IPS-18c (cell line): Measurements from ENCODE around the gene SNURF.
"Not testable (repeated sequence)": the region's sequence is repeated elsewhere in the genome, so short reads cannot be mapped to it uniquely, and the experiment has no call there.

ENCODE experiments used
- H3K4me3 ChIP-seq: 2 replicates; pipeline ENCODE4 v1.7.0; 2013; ENCODE audit warnings: low read depth, mild to moderate bottlenecking, low read length, moderate library complexity; ENCODE audit not compliant: insufficient read depth
- H3K9me3 ChIP-seq: one replicate; pipeline ENCODE4 v1.6.1; 2013; ENCODE audit warnings: mild to moderate bottlenecking, low read length, moderate library complexity; ENCODE audit not compliant: control insufficient read depth, insufficient read depth

Gene SNURF

DNA sequence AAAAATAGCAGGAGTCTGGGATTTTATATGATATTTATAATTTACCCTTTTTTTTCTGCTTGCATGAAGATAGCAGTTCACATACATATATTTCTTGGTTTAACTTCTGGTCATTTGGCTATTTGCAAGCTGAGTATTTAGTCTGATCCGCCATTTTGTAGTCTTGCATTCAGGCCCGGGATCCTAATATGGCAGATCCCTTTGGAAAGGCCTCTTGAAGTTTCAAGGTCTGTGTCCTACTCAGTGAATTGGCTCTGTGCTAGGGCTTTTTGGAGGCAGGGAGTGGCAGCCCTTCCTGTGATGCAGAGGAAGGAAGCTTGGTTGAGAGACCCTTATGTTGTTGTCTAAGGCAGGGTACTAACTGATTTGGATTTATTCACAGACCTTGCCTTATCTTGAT lies 2.9 kb downstream of the SNURF start:
- Histone ChIP-seq H3K4me3 (peak overlapping the region; percentile 83; the same call in 1 of the 2 replicates), H3K9me3 (peaks cover 16% of the 10 kb centered on the region)

DNA sequence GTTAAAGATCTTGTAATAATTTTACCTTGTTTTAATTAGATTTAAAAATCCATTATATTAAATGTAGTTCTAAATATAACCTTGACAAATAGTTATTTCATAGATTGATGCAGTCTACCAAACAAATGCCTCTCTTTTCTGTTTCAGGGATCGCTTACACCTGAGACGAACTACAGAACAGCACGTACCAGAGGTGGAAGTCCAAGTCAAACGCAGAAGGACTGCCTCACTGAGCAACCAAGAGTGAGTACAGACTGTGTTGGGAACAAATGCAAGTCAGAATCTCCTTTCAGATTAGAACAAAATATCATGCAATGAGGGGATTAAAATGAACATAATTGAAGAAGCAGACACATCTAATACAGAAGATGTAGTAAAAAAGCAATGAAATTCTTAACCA lies 7.2 kb downstream of the SNURF start:
- Histone ChIP-seq H3K9me3 (peaks cover 2% of the 10 kb centered on the region), H3K4me3 (no peak overlapping the region)

DNA sequence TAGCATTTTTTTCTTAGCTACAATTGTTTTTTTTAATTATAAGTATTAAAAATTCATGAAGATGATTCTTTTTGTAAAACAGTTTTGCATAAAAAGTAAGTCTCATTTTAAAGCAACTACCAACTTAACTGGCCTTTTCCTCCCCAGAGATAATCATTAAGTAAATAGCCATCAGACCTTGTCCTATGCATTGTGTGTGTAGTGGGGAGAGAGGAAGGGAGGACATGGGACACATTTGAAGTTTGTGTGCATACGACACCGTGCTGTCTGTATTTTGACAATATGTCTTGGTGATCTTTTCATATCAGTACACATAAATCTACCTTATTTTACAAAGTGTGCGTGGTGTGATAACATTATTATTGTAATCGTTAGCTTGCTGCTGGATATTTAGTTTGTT lies 8.1 kb downstream of the SNURF start:
- no peak overlapping the region for H3K4me3 ChIP-seq
- peaks cover 2% of the 10 kb centered on the region for H3K9me3 ChIP-seq

DNA sequence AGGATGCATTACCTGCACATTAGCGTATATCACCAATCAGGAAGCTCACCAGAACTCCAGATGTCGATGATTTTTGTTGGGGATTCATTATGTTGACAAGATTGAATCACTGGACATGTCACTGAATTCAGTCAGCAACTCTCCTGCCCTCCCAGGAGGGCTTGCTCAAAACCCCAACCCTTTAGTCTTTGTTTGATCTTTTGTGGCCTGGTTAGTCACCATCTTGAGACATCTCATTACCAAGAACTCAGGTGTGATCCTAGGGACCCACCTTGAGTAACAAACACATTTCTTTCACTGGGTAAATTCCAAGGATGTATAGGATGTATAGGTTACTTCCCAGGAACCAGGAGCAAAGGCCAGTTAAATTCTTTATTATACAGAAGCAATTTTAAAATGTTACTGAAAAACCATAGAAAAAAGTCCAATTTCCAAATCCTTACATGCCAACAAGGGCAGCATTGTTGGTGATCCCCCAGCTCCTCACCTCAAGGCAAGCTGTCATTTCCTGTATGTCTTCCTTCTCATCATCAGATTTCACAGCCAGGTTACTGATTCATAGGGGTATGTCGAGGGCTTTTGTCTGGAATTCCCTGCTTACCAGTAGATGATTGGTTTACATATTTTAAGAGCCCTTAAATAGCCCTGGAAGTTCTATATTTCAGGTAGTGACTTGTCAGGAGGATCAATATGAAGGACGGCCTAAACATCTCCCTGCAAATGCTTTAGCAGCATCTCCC lies 11.7 kb downstream of the SNURF start:
- H3K9me3 ChIP-seq = peaks cover 2% of the 10 kb centered on the region
- H3K4me3 ChIP-seq = no peak overlapping the region

DNA sequence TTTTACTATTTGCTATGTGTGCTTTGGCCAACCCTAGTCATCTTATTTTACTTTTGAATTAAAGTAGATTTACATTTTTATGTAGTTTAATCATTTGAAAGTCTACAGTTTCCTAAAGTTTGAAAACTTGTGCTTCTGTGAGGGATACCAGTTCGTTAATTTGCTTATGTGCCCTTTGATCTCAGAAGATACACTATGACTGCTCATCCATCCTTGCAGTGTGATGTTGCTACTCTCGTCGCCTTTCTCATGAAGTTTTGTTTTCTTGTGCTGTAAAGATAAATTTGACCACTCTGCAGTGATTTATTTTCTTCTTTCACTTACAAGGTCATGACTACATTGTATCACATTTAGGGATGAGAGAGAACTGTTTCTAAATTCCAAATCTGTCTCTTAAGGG lies 16.3 kb downstream of the SNURF start:
- Histone ChIP-seq H3K9me3 (peaks cover 4% of the 10 kb centered on the region), H3K4me3 (no peak overlapping the region)

DNA sequence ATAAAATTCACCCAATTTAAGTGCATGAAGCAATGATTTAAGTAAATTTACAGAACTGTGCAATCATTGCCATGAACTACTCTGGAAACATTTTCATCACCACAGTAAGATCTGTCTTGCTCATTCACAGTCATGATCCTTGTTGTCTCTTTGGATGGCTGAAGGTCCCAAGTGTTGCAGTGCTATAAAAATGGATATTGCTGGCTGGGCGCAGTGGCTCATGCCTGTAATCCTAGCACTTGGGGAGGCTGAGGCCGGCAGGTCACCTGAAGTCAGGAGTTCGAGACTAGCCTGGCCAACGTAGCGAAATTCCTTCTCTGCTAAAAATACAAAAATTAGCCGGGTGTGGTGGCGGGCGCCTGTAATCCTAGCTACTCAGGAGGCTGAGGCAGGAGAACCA lies 17.0 kb downstream of the SNURF start:
- Histone ChIP-seq H3K9me3 (peaks cover 4% of the 10 kb centered on the region), H3K4me3 (no peak overlapping the region)

DNA sequence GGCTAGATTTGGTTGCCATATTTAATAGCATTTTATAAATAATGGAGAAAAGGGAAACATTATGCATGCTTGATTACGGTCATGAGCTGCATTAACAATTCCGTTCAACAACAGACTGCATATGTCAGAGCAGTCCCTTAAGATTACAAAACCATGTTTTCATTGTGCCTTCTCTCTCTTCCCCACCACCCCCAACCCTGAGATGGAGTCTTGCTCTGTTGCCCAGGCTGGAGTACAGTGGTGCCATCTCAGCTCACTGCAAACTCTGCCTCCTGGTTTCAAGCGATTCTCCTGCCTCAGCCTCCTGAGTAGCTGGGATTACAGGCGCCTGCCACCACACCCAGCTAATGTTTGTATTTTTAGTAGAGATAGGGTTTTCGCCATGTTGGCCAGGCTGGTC lies 17.9 kb downstream of the SNURF start:
- H3K4me3 ChIP-seq, H3K9me3 ChIP-seq: not testable (repeated sequence)

DNA sequence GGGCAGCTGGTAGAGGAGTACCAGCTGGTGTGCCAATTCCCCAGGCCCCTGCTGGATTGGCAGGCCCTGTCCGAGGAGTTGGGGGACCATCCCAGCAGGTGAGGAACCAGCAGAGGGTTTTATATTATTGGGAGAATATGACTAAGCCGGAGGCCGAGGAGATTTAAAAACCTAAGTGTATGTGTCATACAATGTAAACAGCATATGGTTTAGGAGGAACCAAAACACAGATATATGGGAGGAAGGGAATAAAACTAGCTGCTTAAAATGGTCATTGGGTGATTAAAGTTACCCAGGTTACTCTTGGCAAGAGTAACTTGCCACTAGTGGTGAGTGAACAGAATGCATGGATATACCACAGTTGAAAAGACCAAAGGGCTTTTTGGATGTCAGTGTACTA lies 22.1 kb downstream of the SNURF start:
- Histone ChIP-seq H3K4me3 (no peak overlapping the region), H3K9me3 (peaks cover 12% of the 10 kb centered on the region)

DNA sequence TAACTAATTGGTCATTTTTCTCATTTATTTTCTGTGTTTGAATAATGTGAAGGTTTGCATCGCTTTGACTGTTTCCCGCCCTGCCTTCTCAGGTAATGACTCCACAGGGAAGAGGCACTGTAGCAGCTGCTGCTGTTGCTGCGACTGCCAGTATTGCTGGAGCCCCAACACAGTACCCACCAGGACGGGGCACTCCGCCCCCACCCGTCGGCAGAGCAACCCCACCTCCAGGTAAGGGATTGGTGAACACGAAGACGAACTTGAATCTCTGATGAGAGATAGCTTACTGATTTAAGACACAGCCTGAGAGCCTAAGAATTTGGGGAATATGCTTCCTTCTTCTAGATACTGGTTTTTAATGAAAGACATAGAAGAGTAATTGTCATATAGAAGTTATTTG lies 22.9 kb downstream of the SNURF start:
- H3K4me3 ChIP-seq = no peak overlapping the region
- peaks cover 10% of the 10 kb centered on the region for H3K9me3 ChIP-seq

DNA sequence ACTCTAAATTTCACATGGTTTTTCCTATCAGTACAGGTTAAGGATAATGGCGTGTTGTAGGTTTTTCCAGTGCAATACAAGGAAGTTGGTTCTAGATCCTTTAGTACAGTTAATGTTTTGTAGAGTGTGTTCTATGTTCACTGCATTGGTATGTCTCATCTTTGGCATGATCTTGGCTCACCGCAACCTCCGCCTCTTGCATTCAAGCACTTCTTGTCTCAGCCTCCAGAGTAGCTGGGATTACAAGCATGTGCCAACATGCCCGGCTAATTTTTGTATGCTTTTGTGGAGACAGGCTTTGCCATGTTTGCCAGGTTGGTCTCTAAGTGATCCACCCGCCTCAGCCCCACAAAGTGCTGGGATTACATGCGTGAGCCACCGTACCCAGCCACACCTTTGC lies 30.4 kb downstream of the SNURF start:
- H3K4me3 ChIP-seq = no peak overlapping the region
- peaks cover 5% of the 10 kb centered on the region for H3K9me3 ChIP-seq

DNA sequence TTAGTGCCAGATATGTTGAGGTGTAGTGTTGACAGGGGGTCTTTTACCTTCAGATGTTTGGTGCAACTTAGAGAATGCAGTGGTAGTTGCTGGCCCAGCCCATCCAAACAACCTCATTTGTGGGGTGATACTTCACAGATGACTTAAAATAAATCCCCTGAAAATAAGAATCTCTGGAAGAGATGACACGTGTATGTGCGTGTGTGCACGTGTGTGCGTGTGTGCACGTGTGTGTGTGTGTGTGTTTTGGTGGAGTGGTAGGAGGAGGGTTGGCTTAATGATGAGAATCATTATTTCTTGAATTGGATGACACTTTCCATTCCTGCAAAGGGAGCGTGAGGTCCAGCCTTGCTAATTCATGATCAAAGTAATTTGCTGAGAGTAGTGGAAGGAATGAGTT lies 31.9 kb downstream of the SNURF start:
- Histone ChIP-seq H3K4me3 (no peak overlapping the region), H3K9me3 (peaks cover 1% of the 10 kb centered on the region)
